GM21447 (cell line): ENCODE data around the gene CREB3L2.
A peak's percentile ranks its signal among the peaks of the same experiment; 100 is the strongest.
"Not testable (repeated sequence)": the region's sequence is repeated elsewhere in the genome, so short reads cannot be mapped to it uniquely, and the experiment has no call there.

ENCODE experiments used
- ATAC-seq: cut with Tn5 transposase; IDR thresholded peaks from one replicate; pipeline ENCODE4 v1.9.1; 2021; ENCODE audit not compliant: unreplicated experiment

CREB3L2 gene

DNA sequence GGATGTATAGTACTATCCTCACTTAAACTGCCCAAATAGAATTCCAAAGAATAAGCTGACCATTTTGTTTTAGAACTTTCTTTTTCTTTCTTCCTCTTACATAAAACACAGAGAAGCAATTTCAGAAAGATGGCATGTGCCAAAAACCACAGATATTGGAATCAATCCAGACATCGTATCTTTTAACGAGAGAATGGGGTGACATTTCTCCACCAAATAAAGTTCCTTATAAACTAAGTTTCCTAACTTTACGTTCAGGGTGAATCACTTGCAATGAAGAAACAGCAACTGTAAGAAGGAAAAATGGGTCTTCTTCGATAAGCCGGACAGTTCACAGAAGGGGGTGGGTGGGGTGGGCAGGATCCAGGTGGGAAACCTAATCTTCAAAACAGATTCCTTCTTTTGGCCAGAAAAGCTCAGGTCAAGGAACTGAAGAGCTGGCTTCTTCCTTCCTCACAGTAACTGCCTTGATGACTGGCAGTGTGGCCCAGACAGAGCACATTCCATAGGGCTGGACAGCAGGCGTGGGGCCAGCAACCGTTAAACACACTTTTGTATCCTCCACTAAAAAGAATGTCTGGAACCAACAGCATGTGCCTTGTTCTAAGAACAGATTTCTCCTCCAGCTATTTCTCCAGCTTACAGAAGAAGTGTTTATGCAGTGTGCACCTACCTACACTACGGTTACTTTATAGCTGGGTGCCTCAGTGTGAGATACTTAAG is 31.5 kb downstream of the CREB3L2 start:
- ATAC-seq, result no peak

DNA sequence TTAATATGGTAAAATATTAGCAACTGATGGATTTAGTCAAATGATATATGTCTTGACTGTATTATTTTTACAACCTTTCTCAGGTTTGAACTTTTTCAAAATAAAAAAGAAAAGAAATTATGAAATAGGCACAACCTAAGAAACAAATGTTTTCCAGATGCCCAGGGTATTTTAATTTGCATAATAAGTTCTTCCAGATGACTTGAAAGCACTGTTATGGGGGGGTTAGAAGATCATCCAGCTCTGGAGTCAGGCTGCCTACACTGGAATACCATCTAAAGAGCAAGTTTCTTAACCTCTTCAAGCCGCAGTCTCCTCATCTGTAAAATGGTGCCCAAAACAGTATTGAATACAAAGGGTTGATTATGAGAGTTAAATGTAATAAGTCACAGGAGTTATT is 32.1 kb downstream of the CREB3L2 start:
- ATAC-seq, result no peak

DNA sequence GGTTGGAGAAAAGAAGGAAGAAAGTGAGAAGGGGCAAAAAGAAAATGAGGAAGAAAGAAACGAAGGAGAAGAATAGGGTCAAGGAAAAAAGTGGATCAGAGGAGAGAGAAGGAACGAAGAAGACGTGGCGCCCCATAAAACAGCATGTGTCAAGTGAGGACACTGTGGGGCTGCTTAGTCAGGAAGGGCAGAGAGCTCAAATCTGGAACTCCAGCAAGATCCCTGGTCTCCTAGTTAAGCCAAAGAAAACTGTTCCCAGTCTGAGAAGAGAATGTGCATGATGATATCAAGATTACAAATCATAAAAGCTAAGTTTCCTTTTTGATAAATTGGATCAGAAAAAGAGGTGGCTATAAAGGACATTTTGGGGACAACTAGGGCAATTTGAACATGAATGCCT is 33.0 kb downstream of the CREB3L2 start:
- no peak for ATAC-seq

DNA sequence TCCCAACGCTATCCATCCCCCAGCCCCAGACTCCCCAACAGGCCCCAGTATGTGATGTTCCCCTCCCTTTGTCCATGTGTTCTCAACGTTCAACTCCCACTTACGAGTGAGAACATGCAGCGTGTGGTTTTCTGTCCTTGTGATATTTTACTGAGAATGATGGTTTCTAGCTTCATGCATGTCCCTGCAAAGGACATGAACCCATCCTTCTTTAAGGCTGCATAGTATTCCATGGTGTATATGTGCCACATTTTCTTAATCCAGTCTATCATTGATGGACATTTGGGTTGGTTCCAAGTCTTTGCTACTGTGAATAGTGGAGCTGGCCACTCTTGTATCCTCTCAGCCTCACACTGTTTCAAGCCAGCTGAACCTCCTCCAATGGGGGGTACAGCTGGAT is 33.5 kb downstream of the CREB3L2 start:
- not testable (repeated sequence) for ATAC-seq

DNA sequence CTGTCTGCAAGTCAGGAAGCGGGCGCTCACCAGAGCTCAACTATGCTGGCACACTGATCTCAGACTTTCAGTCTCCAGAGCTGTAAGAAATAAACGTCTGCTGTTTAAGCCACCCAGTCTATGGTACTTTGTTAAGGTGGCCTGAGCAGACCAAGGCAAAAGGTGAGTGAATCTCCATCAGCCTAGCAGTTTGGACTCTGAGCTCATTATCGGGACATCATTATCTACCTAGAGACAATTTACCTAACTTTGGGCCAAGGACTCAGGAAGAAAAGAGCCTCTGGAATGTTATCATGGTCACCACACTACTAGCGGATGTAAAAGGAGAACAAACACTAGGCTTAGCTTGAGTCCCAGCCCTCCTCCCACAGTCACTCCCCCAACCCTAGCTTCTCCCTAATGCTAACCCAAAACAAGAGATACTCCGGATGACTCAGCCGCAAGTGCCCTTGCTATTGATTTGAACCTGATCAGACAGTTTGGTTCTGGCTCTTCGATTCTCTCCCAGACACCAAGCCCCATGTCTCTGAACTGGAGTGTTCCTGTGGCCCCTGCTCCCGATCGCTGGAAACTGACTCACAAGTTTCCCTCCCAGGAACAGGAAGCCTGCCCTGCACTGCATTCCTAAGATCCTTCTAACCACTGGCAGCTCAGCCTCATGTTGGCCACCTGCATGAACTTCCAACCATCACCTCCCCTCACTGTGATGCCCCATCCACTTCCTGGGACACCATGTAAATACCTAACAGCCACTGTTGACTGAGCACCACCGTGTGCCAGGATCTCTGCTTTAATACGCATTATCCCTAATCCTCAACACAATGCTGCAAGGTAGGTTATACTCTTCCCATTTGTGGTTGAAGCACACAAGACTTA is 34.5 kb downstream of the CREB3L2 start:
- no peak for ATAC-seq

DNA sequence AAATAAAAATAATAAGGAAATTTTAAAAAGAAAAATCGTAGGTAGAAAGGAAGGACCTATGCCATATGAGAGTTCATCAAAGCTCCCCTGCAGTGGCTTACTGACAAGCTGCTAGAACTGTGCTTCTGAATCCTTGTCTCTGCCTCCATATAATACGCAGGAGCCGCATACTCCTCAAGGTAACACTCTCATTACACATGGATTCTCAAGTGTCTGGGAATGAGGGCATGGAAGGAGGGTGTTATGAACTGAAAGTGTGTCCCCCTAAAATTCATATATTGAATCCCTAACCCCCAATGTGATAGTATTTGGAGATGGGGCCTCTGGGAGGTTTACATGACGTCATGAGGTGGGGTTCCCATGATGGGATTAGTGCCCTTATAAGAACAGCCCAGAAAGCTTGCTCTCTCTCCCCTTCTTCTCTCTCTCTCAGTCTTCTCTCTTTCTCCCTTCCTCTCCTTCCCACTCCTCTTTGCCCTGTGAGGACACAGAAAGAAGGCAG is 35.2 kb downstream of the CREB3L2 start:
- no peak for ATAC-seq

DNA sequence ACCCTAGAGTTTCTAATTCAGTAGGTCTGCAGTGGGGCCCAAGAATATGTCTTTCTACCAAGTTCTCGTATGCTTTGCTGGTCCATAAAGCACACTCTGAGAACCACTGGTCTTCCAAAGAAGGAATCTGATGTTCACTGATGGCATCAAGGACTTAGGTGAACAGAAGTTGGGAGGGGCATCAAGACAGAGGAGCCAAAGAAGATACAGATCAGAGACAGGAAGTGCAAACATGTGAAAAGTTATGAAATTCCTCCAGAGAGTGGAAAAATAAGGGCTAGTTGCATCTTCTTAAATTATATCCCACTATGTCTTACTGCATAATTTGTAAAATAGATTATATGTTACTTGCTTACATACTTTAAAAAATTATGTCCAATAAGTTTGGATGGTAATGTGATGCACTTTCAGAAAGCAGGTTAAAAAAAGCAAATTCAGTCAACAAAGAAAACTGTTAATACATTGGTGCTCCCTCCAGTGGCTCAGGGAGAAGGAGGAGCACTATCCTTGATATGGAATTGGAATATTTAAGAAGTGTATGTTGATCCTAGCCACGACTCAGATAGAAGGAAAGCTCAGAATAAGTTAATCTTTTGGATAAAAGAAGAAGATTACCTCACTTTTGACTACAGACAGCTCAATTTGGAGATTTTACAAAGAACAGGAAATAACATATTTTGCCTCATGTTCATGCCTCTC is 35.8 kb downstream of the CREB3L2 start:
- ATAC-seq, result no peak

DNA sequence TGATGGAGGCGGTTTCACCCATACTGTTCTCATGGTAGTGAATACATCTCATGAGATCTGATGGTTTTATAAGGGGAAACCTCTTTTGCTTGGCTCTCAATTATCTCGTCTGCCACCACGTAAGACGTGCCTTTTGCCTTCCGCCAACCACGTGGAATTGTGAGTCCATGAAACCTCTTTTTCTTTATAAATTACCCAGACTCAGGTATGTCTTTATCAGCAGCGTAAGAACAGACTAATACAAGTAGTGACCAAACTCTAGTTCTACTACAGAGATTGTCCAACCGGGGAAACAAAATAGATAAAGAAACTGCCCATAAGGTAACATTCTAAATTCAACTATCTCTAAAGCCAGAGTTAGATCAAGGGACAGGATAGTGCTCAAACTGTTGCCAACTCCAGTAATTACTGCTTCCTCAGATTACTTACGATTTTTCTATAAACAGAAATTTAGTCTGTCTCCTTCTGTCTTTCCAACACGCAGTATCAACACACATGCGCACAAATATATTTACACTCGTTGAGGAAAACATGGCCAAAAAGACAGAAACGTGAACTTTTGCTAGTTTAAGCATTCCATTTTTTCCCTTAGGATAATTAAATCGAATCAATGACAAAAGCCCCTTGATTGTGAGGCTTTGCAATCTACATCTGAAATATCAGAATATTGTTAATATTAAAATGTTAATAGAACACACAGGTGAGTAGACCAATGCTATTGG is 36.9 kb downstream of the CREB3L2 start:
- ATAC-seq, result no peak

DNA sequence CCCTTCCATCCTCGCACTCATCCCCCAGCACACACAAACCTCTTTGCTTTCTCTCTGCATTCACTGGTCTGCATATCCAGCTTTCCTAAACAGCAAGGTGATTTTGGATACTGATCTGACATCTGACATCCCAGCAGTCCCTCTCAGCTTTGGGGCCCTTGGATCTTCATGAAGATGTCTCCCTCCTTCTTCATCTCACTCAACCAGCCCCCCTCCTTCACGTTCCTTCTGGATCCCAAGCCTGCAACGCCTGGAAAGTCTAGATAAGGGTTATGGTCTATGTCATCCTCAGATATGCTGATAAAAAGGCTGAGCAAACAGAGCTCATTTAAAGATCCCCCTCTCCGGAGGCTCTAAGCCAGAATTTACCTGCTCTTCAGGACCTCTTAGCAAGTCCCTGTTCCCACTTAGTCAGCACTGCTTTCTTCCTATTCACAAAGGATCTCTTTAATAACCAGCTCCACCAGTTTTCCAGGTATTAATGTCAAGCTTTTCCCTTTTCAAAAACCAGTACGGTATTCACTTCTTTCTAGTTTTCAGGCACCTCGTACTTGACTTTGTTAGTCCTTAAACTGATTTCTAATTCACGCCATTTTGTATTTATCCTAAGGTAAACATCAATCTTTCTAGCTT is 38.9 kb downstream of the CREB3L2 start:
- no peak for ATAC-seq

DNA sequence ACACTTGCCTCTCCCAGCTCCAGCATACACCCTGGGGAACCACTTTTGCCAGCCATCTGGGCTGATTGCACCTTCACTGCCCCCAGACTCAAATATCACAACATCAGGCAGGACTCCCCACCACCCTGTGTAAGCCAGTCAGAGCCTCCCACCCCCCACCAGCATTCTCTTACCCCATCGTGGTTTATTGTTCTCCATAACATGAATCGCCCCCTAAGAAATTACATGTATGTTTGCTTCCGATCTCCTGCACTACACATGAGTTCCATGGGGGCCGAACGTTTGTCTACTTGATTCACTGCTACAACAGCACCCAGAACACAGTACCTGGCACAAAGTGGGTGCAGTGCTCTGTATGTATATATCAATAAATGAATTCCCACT is 39.4 kb downstream of the CREB3L2 start:
- no peak for ATAC-seq

DNA sequence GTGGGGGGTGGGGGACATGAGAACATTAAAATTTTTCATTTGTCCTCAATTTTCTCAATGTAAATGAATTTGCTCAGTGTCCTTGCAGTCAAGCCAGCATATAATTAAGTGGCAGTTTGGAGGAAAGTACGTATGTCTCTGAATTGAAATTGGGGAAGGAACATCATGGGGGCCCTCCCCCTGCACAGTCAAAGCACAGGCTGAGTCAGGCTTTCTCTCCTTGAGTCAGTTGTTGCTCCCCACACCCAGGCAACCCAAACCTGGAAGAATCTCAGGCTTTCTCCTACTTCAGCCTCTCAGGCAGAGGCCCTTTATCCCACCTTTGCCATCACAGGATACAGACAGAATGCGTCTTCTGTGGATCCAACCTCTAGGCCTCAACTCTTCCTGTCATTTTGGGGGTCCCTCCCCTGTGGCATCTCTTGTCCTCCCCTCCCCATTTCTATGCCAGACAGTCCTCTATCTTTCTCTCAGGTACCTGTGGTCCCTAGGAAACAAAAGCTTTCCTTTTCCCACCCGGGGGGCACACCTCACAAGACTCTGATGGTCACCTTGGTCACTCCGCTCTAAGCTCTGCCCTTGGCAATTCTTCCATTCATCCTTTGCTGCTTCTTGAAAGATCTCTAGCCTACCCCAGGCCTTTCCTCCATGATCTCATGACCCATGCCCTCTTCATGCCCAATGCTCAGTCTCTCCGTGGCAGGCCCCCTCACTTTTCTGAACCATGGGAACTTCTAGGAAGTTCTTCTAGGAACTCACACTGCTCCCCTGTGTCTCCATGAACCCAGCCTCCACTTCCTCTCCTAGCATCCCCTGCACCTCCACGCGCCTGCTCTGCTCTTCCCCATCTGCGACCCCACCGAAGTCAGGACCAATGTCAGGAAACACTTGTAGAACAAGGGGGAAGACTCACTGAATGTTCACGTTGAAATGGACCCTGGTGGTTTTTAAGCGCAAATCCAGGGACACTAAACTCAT is 40.4 kb downstream of the CREB3L2 start:
- peak; percentile 78 for ATAC-seq

DNA sequence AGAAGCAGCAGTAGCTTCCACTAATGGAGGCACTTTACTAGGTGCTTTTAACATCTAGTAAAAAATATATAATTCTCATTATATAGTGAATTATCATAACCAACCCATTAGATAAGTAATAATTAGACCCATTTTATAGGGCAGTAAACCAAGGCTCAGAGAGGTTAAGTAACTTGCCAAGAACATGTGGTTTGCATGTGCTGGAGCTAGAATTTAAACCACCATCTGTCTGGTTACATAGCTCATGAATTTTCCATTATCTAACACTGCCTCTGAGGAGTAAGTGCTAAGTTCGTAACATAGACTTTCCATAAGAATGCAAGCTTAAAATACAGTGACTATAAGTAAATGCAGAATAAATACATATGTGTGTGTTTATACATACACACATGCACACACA is 41.9 kb downstream of the CREB3L2 start:
- no peak for ATAC-seq

DNA sequence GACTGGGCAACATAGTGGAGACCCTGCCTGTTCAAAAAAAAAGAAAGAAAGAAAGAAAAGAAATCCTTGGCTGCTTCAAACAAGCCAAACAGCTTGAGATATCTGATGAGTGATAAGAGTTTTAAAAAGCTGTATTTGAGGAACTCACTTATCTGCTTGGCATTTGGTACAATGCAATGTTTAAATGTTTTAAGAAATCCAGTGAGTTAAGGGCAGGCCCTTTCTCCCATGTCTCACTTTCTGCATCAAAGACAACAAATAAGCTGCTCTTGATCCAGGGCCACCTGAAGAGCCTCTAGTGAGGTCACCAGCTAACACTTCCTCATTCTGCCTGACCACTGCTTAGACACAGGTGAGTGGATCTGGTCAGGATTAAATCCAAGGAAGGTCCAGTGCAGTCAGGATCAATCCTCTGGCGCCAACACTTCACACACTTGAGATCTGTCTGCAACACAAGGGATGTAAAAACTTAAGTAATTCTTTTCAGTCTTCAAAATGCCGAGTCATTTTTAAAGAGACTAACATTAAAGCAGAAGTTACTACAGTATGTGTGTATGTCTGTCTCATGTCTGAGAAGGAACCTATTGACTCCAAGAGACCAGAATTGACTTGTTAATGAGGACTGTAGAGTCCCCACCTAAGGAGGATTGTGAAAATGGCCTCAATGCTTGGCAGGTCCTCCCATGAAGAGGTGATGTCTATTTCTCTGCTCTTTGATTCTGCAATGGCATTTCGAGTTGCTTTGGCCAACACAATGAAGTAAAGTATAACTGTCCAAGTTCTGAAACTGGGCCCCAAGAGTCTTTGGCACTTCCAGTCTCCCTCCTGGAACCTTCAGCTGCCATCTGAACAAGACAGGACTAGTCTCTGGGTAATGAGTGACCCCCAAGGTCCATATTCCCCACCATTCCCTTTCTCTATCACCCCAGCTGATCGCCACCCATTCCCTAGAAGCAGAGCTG is 43.1 kb downstream of the CREB3L2 start:
- peak; percentile 51 for ATAC-seq

DNA sequence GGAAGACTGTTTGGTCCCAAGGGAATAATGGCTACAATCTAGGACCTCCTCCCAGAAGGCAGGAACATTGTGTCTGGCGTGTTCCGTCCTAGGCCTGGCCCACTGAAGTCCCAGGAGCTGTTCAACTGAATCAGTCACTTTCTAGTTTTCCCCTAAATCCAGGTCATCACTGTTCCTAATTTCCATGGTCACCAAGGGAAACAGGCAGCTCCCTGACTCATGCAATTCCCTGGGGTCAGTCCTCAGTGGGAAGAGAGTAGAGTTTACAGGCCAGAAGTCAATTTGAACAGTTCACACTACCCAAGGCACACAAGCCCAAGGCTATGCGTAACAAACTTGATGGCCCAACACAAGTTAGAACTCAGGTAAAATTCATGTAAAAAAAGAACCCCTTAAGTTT is 44.0 kb downstream of the CREB3L2 start:
- ATAC-seq, result no peak

DNA sequence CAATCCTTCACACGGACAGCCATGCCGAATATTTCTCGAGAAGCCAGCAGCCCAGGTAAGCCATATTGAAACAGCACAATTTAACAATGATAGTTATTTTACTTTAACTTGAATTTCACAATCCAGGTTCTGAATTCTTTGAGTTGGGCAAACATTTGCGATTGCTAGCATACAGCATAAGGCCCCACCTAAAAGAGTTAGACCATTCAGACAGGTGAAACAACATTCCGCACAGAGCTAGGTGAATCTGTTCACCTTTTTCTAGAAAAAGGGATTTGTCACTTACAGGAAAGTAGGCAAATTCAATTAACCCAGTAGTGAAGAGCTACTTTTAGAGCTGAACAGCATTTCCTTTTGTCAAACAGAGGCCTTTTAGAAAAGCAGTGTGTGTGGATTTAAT is 45.3 kb downstream of the CREB3L2 start:
- ATAC-seq, result no peak

DNA sequence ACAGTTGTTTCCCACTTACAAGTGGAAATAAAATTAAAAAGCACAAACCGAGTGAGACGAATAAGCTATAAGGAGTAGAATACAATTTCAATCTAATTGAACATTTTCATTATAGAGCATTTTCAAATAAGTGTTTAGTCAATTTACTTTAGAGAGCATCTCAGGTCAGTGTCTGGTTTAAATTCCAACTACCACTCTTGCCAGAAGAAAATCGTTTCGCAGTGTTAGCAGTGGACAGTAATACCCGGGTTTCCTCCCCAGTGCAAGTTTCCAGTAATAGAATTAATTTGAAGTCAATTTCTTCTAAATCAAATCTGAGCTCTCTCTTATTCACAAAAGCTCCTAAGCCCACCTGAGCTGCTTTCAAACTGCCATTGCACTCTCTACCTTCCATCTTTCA is 45.7 kb downstream of the CREB3L2 start:
- ATAC-seq, result no peak

DNA sequence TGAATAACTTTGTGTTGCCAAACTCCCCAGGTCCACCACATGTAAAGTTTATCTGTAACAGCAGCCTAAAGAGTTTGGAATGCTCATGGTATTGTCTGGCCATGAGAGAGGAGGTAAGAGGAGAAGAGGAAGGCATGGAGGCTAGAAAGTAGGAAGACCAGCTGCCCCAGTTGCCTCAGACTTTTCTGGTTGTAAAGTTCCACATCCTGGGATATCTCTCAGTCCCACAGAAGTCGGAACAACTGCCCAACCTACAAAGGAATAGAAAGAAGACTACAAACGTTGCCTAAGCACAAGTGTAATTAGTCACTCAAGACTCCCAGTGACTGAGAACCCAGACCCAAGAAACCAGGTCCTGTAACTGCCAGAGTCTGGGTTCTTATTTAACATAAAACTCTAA is 47.3 kb downstream of the CREB3L2 start:
- no peak for ATAC-seq
